Uterus (tissue), 4 donors: ENCODE data around the gene TRIM46. TPM values are rescaled to one million over a fixed set of nuclear protein-coding genes. Genes with fewer than 3 reads are reported as not detected.
A peak's percentile ranks its signal among the peaks of the same experiment; 100 is the strongest.
"Not testable (repeated sequence)": the region's sequence is repeated elsewhere in the genome, so short reads cannot be mapped to it uniquely, and the experiment has no call there.

Experiments used
- DNase-seq, 2 donors: peaks; one replicate each; pipeline ENCODE4 v3.0.0-alpha.2; 2019 to 2020
- H3K27ac ChIP-seq, 2 donors: fragments of 200-600 bp; sonication (generic); 1 replicate in 1 of 2; 2 replicates in 1 of 2; pipeline ENCODE4 v1.5.1; 2016 to 2018
- H3K27me3 ChIP-seq, 2 donors: fragments of 200-600 bp; sonication (generic); one replicate each; pipeline ENCODE4 v1.5.1; 2018 to 2019; ENCODE audit warnings: control low read depth in 1 of 2
- H3K36me3 ChIP-seq, 2 donors: fragments of 200-600 bp; sonication (generic); one replicate each; pipeline ENCODE4 v1.5.1; 2019; ENCODE audit warnings: control low read depth in 1 of 2
- H3K4me1 ChIP-seq, 2 donors: fragments of 200-600 bp; sonication (generic); one replicate each; pipeline ENCODE4 v1.5.1; 2018 to 2019; ENCODE audit warnings: control low read depth in 1 of 2
- H3K4me3 ChIP-seq, 2 donors: fragments of 200-600 bp; sonication (generic); 1 replicate in 1 of 2; 2 replicates in 1 of 2; pipeline ENCODE4 v1.5.1; 2018 to 2019; ENCODE audit warnings: mild to moderate bottlenecking in 1 of 2
- H3K9me3 ChIP-seq, 2 donors: fragments of 200-600 bp; sonication (generic); one replicate each; pipeline ENCODE4 v1.5.1; 2019; ENCODE audit warnings: control low read depth in 1 of 2
- intact Hi-C: fragments of 100-400 bp; cut with DNase I; formaldehyde crosslinking; loops from one replicate; pipeline ENCODE4 v1.15.1; 2023; ENCODE audit warnings: low total_unique reads
- microRNA counts, 2 donors: library from miRNA; unstranded; fragments of <30 nt; microRNA quantifications; one replicate each; lab custom pipeline; 2016 to 2017
- small RNA-seq: library from RNA; depleted of rRNA; stranded (forward); fragments of <200 nt; gene quantifications from one replicate; pipeline ENCODE3, GENCODE V24; 2016
- total RNA-seq, 4 donors: library from RNA; depleted of rRNA in 3 of 4; stranded (reverse); fragments of >200 nt in 3 of 4; gene quantifications; one replicate each; pipeline versions ENCODE4 v1.1.0 to v1.2.4, GENCODE V29; 2014 to 2023
- TF ChIP-seq, protein P1 (sequence below), 4 experiments: fragments of 200-600 bp in 2 of 4; fragments of 450-650 bp in 2 of 4; sonication (generic) in 2 of 4; IDR thresholded peaks; one replicate each; pipeline ENCODE4 v1.5.1; 2016 to 2019; ENCODE audit warnings: antibody characterized with exemption in 4 of 4, mild to moderate bottlenecking in 2 of 4, moderate library complexity in 1 of 4
- donor health status: DM: yes; HTN: yes; CAD: no.

The TRIM46 gene
- total RNA-seq, 4 donors from 2014 or later, result 0.26 to 4.6 (median 2.5) TPM

- Histone ChIP-seq H3K4me3 (peak overlapping the region; percentile 37 to 84), H3K27me3 (no peaks in the 10 kb centered on the region), H3K4me1 (no peaks in the 10 kb centered on the region), H3K27ac (peak overlapping the region; percentile 87 to 96), H3K9me3 (no peaks in the 10 kb centered on the region), H3K36me3 (no peaks in the 10 kb centered on the region)
- DNase-seq, result no peak
- TF ChIP-seq, protein P1, sequence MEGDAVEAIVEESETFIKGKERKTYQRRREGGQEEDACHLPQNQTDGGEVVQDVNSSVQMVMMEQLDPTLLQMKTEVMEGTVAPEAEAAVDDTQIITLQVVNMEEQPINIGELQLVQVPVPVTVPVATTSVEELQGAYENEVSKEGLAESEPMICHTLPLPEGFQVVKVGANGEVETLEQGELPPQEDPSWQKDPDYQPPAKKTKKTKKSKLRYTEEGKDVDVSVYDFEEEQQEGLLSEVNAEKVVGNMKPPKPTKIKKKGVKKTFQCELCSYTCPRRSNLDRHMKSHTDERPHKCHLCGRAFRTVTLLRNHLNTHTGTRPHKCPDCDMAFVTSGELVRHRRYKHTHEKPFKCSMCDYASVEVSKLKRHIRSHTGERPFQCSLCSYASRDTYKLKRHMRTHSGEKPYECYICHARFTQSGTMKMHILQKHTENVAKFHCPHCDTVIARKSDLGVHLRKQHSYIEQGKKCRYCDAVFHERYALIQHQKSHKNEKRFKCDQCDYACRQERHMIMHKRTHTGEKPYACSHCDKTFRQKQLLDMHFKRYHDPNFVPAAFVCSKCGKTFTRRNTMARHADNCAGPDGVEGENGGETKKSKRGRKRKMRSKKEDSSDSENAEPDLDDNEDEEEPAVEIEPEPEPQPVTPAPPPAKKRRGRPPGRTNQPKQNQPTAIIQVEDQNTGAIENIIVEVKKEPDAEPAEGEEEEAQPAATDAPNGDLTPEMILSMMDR (IDR thresholded peaks at IDR 0.05), result no peak
- intact Hi-C loops, result loop anchor here (5.0 kb wide), 1 partner anchor 51 kb away; no protein-coding TSS in a partner anchor
Measured at GRCh38 chr1:155228096-155228427, 54.4 kb downstream of the TRIM46 start.

- H3K27me3 ChIP-seq, H3K9me3 ChIP-seq, H3K4me3 ChIP-seq, DNase-seq, H3K36me3 ChIP-seq, intact Hi-C loops, H3K4me1 ChIP-seq, H3K27ac ChIP-seq: not testable (repeated sequence)
Measured at GRCh38 chr1:155231302-155231701, 57.7 kb downstream of the TRIM46 start.

DNA sequence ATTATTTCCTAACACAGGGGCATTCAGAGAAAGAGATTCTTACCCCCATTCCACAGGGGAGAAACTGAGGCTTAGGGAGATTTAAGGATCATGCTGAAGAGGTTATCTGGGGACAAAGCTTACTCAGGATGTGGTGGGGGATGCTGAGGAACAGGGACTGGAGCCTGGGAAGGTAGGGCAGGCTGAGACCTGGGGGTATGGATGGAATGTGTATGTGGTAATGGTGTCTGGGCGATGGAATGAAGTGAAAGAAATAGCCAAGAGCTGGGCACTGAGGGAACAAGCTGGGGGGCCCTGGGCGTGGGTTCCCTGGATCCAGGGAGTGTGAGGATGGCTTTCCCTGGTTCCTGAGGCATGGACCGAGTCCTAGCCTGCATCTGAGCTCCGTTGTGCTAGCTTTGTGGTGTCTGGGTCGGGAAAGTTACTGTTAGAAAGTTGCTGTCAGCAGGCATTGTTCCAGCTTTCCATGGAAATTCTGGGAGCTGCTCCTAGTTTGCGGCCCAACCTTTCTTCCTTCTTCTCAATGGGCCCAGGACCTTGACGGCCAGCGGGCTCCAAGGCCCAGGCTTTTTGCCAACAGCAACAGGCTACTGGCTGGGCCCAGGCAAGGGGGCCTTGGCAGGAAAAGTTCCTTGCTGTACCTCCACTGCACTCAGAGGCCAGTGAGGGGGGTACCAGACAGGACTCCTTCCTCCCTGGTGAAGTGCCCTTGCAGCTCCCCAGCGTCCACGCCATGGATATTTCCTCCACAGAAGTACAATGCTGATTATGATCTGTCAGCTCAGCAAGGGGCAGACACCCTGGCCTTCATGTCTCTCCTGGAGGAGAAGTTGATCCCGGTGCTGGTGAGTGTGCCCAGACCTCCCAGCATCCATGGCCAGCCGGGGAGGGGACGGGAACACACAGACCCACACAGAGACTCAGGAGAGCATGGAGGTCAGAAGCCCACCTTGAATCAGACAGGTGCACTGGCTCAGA is 58.6 kb downstream of the TRIM46 start:
- H3K9me3 ChIP-seq, H3K27me3 ChIP-seq, H3K4me3 ChIP-seq, H3K4me1 ChIP-seq, intact Hi-C loops, H3K36me3 ChIP-seq: not testable (repeated sequence)
- peak in 1 of 2 donors; percentile 46 for DNase-seq
- H3K27ac ChIP-seq, result peak overlapping the region; percentile 42 to 68

- DNase-seq, H3K36me3 ChIP-seq, H3K27me3 ChIP-seq, H3K4me3 ChIP-seq, H3K9me3 ChIP-seq, H3K27ac ChIP-seq, intact Hi-C loops, H3K4me1 ChIP-seq: not testable (repeated sequence)
Measured at GRCh38 chr1:155233502-155233901, 59.9 kb downstream of the TRIM46 start.

MicroRNA genes within 50 kb of the gene (microRNA counts, 767-probe panel; counts per million panel counts)
- microRNA hsa-miR-92b-3p (lab: Ali Mortazavi, UCI), result 0 to 1,718 counts per million in 2 donors

Small RNA genes within 50 kb of the gene (small RNA-seq; reads per million reads assigned to genes)
- gene HMGN2P18, result not detected

Other genes starting within 250 kb of the TRIM46 start
- gene PMVK, start 237.1 kb upstream of the TRIM46 start, total RNA-seq, result 10 to 100 TPM in 1 of 4 donors, 1 to 10 TPM in 3; 2.6 to 21.2 (median 6.4) TPM
- gene PBXIP1, start 217.8 kb upstream of the TRIM46 start, total RNA-seq, result 100 to 1,000 TPM in 1 of 4 donors, 10 to 100 TPM in 3; 34.4 to 151 (median 88.6) TPM
- 10 to 100 TPM in 3 of 4 donors, 1 to 10 TPM in 1; 10.0 to 36.4 (median 15.9) TPM for gene PYGO2, start 212.1 kb upstream of the TRIM46 start, total RNA-seq
- gene SHC1, start 203.1 kb upstream of the TRIM46 start, total RNA-seq, result 100 to 1,000 TPM in 2 of 4 donors, 10 to 100 TPM in 2; 93.5 to 149 (median 101) TPM
- 10 to 100 TPM; 14.1 to 52.7 (median 22.8) TPM for gene CKS1B, start 199.2 kb upstream of the TRIM46 start, total RNA-seq
- gene FLAD1, start 190.5 kb upstream of the TRIM46 start, total RNA-seq, result 10 to 100 TPM; 12.6 to 33.8 (median 20.7) TPM
- under 1 TPM in 1 of 4 donors, not detected in 3; 0.83 TPM for gene LENEP, start 180.3 kb upstream of the TRIM46 start, total RNA-seq
- 10 to 100 TPM in 2 of 4 donors, 1 to 10 TPM in 2; 3.8 to 53.4 (median 11.9) TPM for gene ZBTB7B, start 171.0 kb upstream of the TRIM46 start, total RNA-seq
- 1 to 10 TPM in 1 of 4 donors, under 1 TPM in 1, not detected in 2; 0.07 to 1.6 TPM for gene DCST2, start 140.1 kb upstream of the TRIM46 start, total RNA-seq
- gene DCST1, start 140.0 kb upstream of the TRIM46 start, total RNA-seq, result 1 to 10 TPM in 2 of 4 donors, not detected in 2; 1.1 to 3.5 TPM
- gene ADAM15, start 122.5 kb upstream of the TRIM46 start, total RNA-seq, result 100 to 1,000 TPM in 3 of 4 donors, 10 to 100 TPM in 1; 58.6 to 270 (median 153) TPM
- gene EFNA4, start 110.1 kb upstream of the TRIM46 start, total RNA-seq, result 1 to 10 TPM in 2 of 4 donors, not detected in 2; 8.0 to 8.4 TPM
- gene EFNA3, start 95.0 kb upstream of the TRIM46 start, total RNA-seq, result 1 to 10 TPM in 3 of 4 donors, not detected in 1; 3.2 to 7.6 (median 3.3) TPM
- 10 to 100 TPM; 22.3 to 58.5 (median 36.5) TPM for gene EFNA1, start 46.0 kb upstream of the TRIM46 start, total RNA-seq
- gene SLC50A1, start 38.0 kb upstream of the TRIM46 start, total RNA-seq, result 10 to 100 TPM in 3 of 4 donors, under 1 TPM in 1; 0.26 to 24.0 (median 21.8) TPM
- gene DPM3, start 33.3 kb upstream of the TRIM46 start, total RNA-seq, result 10 to 100 TPM; 36.1 to 94.4 (median 85.4) TPM
- gene KRTCAP2, start 545 bp upstream of the TRIM46 start, total RNA-seq, result 100 to 1,000 TPM in 1 of 4 donors, 10 to 100 TPM in 2, 1 to 10 TPM in 1; 1.5 to 200 (median 62.5) TPM
- 100 to 1,000 TPM in 1 of 4 donors, 10 to 100 TPM in 3; 11.8 to 101 (median 38.3) TPM for gene THBS3, start 34.0 kb downstream of the TRIM46 start, total RNA-seq
- gene MTX1, start 34.8 kb downstream of the TRIM46 start, total RNA-seq, result 10 to 100 TPM in 3 of 4 donors, 1 to 10 TPM in 1; 9.7 to 62.4 (median 26.0) TPM
- gene ENTREP3, start 81.6 kb downstream of the TRIM46 start, total RNA-seq, result 10 to 100 TPM in 2 of 4 donors, 1 to 10 TPM in 2; 5.3 to 28.2 (median 11.7) TPM
- gene SCAMP3, start 88.5 kb downstream of the TRIM46 start, total RNA-seq, result 10 to 100 TPM in 3 of 4 donors, 1 to 10 TPM in 1; 10.0 to 44.4 (median 29.2) TPM
- 10 to 100 TPM; 25.4 to 75.3 (median 39.3) TPM for gene CLK2, start 99.7 kb downstream of the TRIM46 start, total RNA-seq
- 1 to 10 TPM in 2 of 4 donors, not detected in 2; 4.2 to 5.5 TPM for gene HCN3, start 103.6 kb downstream of the TRIM46 start, total RNA-seq
- under 1 TPM in 1 of 4 donors, not detected in 3; 0.21 TPM for gene PKLR, start 127.6 kb downstream of the TRIM46 start, total RNA-seq
- 100 to 1,000 TPM in 2 of 4 donors, 10 to 100 TPM in 2; 23.8 to 113 (median 99.6) TPM for gene FDPS, start 135.0 kb downstream of the TRIM46 start, total RNA-seq
- gene RUSC1, start 147.0 kb downstream of the TRIM46 start, total RNA-seq, result 10 to 100 TPM; 13.8 to 49.1 (median 35.9) TPM